ENCODE data around the gene GTF3C6. TPM values are rescaled to one million over a fixed set of nuclear protein-coding genes. Genes with fewer than 3 reads are reported as not detected.
A peak's percentile ranks its signal among the peaks of the same experiment; 100 is the strongest.
"Not testable (repeated sequence)": the region's sequence is repeated elsewhere in the genome, so short reads cannot be mapped to it uniquely, and the experiment has no call there.

GTF3C6 gene
- total and polyA plus RNA-seq, 2 of the 13 experiments (the other 11 are each of a cell fraction or from before 2014, with no cell fraction given), result 21.6 to 160 TPM

GRCh38 chr6:110953633-110954303, 4.7 kb upstream of the GTF3C6 start (continued):
- no peak for TF ChIP-seq ISX (CRISPR knock-in tag; conservative IDR thresholded peaks at IDR 0.05)
- no peak for TF ChIP-seq NR2C2 (CRISPR knock-in tag; IDR thresholded peaks at IDR 0.05; ENCODE audit: borderline replicate concordance)
- no peak for TF ChIP-seq HBP1 (CRISPR knock-in tag; IDR thresholded peaks at IDR 0.05; ENCODE audit: low read depth)
- TF ChIP-seq, protein P1, sequence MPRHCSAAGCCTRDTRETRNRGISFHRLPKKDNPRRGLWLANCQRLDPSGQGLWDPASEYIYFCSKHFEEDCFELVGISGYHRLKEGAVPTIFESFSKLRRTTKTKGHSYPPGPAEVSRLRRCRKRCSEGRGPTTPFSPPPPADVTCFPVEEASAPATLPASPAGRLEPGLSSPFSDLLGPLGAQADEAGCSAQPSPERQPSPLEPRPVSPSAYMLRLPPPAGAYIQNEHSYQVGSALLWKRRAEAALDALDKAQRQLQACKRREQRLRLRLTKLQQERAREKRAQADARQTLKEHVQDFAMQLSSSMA (CRISPR knock-in tag; IDR thresholded peaks at IDR 0.05), result no peak
- no peak for TF ChIP-seq ERF (CRISPR knock-in tag; IDR thresholded peaks at IDR 0.05)
- TF ChIP-seq ZNF644 (CRISPR knock-in tag; IDR thresholded peaks at IDR 0.05; ENCODE audit: low read depth), result no peak

DNA sequence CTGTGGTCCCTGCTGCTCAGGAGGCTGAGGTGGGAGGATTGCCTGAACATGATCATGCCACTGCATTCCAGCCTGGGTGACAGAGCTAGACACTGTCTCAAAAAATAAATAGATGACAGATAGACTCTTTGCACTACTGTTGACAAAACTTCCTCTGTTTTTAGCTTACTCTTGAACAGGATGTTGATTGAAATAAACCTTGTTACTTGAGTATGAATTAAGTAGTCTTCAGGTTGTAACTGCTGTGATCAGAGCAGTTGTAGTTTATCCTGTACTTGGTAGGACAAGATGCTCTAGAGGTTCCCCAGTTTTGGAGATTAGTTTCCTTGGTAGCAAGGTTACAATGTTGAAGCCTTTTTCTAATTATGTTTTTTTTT, 1.5 kb downstream of the GTF3C6 start:
- FAIRE-seq (peak; percentile 21), ATAC-seq (no peak), DNase-seq (ENCODE audit: low spot score) (peak; percentile 11)
- Histone ChIP-seq H3K4me3 (replicated peaks in 1 of 3; ENCODE audit: insufficient read depth in 1 of 3, low read depth in 2 of 3, low read length in 3 of 3) (no peak overlapping the region), H3K4me1 (ENCODE audit: insufficient read depth, low read length) (peaks cover 34% of the 10 kb centered on the region), H3K27me3 (ENCODE audit: control insufficient read depth in 1 of 2, insufficient read depth in 2 of 2, low read length in 2 of 2) (no peaks in the 10 kb centered on the region), H3K27ac (ENCODE audit: extremely low read length, insufficient read depth, low read length) (no peak overlapping the region), H3K9me3 (ENCODE audit: low read length) (no peaks in the 10 kb centered on the region), H2AFZ (ENCODE audit: low read length) (no peak overlapping the region), H3K4me2 (ENCODE audit: low read depth, low read length) (peak overlapping the region; percentile 97; the same call in 1 of the 2 replicates), H4K20me1 (ENCODE audit: insufficient read depth, low read length) (no peaks in the 10 kb centered on the region), H3K9ac (ENCODE audit: insufficient read depth, low read depth, low read length) (no peak overlapping the region), H3K79me2 (ENCODE audit: insufficient read depth, low read length) (peaks cover 22% of the 10 kb centered on the region), H3K36me3 (replicated peaks in 1 of 2; ENCODE audit: control insufficient read depth in 1 of 2, insufficient read depth in 2 of 2, low read length in 2 of 2) (peaks cover 8 to 27% of the 10 kb centered on the region in 2 experiments; a peak in 3 of 5 replicates)
- no TSS peak for BruUV-seq (replicated peaks)
- POLR2A ChIA-PET, result interaction anchor here (1.1 to 5.1 kb wide), 4 partner anchors 8 to 145 kb away, joined by 8 to 51 read pairs (median 22); partner anchors contain the start of genes AMD1 and CDK19
- in situ Hi-C loops (cut with HindIII; ENCODE audit: extremely low pct_ligation_motif_present, low pct_unique_long_range_greater_than_20kb), result no loop called here
- TF ChIP-seq ZNF770 (CRISPR knock-in tag; IDR thresholded peaks at IDR 0.05), result 0 out of 2 replicates have a peak, but pooled peaks have one; percentile 3
- peak; percentile 26 for TF ChIP-seq TEAD3 (CRISPR knock-in tag; optimal IDR thresholded peaks at IDR 0.05; ENCODE audit: borderline replicate concordance)
- no peak for TF ChIP-seq ZBTB20 (CRISPR knock-in tag; IDR thresholded peaks at IDR 0.05; ENCODE audit: borderline replicate concordance, low read depth)
- TF ChIP-seq SAP130 (CRISPR knock-in tag; IDR thresholded peaks at IDR 0.05; ENCODE audit: low read depth), result peak; percentile 49
- TF ChIP-seq ZNF678 (CRISPR knock-in tag; IDR thresholded peaks at IDR 0.05), result no peak
- no peak for TF ChIP-seq HNRNPK (IDR thresholded peaks at IDR 0.05; ENCODE audit: low read depth, low read length, poor library complexity, severe bottlenecking)
- TF ChIP-seq WIZ (CRISPR knock-in tag; IDR thresholded peaks at IDR 0.05), result no peak
- CTCF ChIA-PET (ENCODE audit: low intra/inter-chr PET ratio, low total read pairs), result no interaction called here
- intact Hi-C loops (cut with micrococcal nuclease; ENCODE audit: unreplicated experiment), result no loop called here

DNA sequence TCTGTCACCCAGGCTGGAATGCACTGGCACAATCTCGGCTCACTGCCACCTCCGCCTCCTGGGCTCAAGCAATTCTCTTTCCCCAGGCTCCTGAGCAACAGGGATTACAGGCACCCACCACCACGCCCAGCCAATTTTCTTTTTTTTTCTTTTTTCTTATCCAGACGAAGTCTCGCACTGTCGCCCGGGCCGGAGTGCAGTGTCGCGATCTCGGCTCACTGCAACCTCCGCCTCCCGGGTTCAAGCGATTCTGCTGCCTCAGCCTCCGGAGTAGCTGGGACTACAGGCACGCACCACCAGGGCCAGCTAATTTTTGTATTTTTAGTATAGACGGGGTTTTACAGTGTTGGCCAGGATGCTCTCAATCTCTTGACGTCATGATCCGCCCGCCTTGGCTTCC, 4.1 kb downstream of the GTF3C6 start:
- Histone ChIP-seq H3K4me1 (ENCODE audit: insufficient read depth, low read length) (peaks cover 21% of the 10 kb centered on the region), H3K36me3 (replicated peaks in 1 of 2; ENCODE audit: control insufficient read depth in 1 of 2, insufficient read depth in 2 of 2, low read length in 2 of 2) (peaks cover 13 to 42% of the 10 kb centered on the region in 2 experiments), H3K79me2 (ENCODE audit: insufficient read depth, low read length) (peaks cover 22% of the 10 kb centered on the region)
- FAIRE-seq; H2AFZ ChIP-seq (ENCODE audit: low read length); H3K4me3 ChIP-seq (replicated peaks in 1 of 3; ENCODE audit: insufficient read depth in 1 of 3, low read depth in 2 of 3, low read length in 3 of 3); H3K27me3 ChIP-seq (ENCODE audit: control insufficient read depth in 1 of 2, insufficient read depth in 2 of 2, low read length in 2 of 2); H3K9ac ChIP-seq (ENCODE audit: insufficient read depth, low read depth, low read length); in situ Hi-C loops (cut with HindIII; ENCODE audit: extremely low pct_ligation_motif_present, low pct_unique_long_range_greater_than_20kb); H3K4me2 ChIP-seq (ENCODE audit: low read depth, low read length); CTCF ChIA-PET (ENCODE audit: low intra/inter-chr PET ratio, low total read pairs); H3K27ac ChIP-seq (ENCODE audit: extremely low read length, insufficient read depth, low read length); ATAC-seq; DNase-seq (ENCODE audit: low spot score); POLR2A ChIA-PET; H4K20me1 ChIP-seq (ENCODE audit: insufficient read depth, low read length); BruUV-seq (replicated peaks); intact Hi-C loops (cut with micrococcal nuclease; ENCODE audit: unreplicated experiment); H3K9me3 ChIP-seq (ENCODE audit: low read length): not testable (repeated sequence)
- 97% methylated on average over 20 of the region's 20 CpGs for WGBS (ENCODE audit: low lambda C conversion rate)
